ENCODE measurements around the gene SUN5.

- TF ChIP-seq, protein P1, sequence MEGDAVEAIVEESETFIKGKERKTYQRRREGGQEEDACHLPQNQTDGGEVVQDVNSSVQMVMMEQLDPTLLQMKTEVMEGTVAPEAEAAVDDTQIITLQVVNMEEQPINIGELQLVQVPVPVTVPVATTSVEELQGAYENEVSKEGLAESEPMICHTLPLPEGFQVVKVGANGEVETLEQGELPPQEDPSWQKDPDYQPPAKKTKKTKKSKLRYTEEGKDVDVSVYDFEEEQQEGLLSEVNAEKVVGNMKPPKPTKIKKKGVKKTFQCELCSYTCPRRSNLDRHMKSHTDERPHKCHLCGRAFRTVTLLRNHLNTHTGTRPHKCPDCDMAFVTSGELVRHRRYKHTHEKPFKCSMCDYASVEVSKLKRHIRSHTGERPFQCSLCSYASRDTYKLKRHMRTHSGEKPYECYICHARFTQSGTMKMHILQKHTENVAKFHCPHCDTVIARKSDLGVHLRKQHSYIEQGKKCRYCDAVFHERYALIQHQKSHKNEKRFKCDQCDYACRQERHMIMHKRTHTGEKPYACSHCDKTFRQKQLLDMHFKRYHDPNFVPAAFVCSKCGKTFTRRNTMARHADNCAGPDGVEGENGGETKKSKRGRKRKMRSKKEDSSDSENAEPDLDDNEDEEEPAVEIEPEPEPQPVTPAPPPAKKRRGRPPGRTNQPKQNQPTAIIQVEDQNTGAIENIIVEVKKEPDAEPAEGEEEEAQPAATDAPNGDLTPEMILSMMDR (conservative IDR thresholded peaks at IDR 0.05 in 1 of 2, IDR thresholded peaks at IDR 0.05 in 1 of 2; ENCODE audit: extremely low read depth in 1 of 2, insufficient read depth in 1 of 2, low read depth in 1 of 2, low read length in 2 of 2), result no peak
- no peak for TF ChIP-seq EZH2 (IDR thresholded peaks at IDR 0.05; ENCODE audit: borderline replicate concordance, low read length)
Measured at GRCh38 chr20:32977281-32978008, 26.8 kb downstream of the SUN5 start.
